Right lobe of liver (tissue), 6 donors: ENCODE results near the gene ATP6V1G3. TPM values are rescaled to one million over a fixed set of nuclear protein-coding genes. Genes with fewer than 3 reads are reported as not detected.

ENCODE experiments used
- ATAC-seq, 4 donors: fragments of 200-7000 bp; cut with Tn5 transposase; one replicate each; pipeline ENCODE4 v1.9.1; 2020; ENCODE audit warnings: mild to moderate bottlenecking in 4 of 4, moderate library complexity in 4 of 4
- DNase-seq, 3 donors: peaks; one replicate each; pipeline ENCODE4 v3.0.0-alpha.2; 2020
- H3K27ac ChIP-seq, 3 donors: fragments of 200-600 bp; one replicate each; pipeline ENCODE4 v1.8.0; 2022
- H3K27me3 ChIP-seq, 2 donors: fragments of 200-600 bp; one replicate each; pipeline ENCODE4 v1.8.0; 2022
- H3K36me3 ChIP-seq, 4 donors: fragments of 200-600 bp; sonication (generic) in 1 of 4; one replicate each; pipeline versions ENCODE4 v1.5.1 to v1.8.0; 2017 to 2022; ENCODE audit warnings: control low read depth in 1 of 4
- H3K4me1 ChIP-seq, 4 donors: fragments of 200-600 bp; sonication (generic) in 1 of 4; one replicate each; pipeline versions ENCODE4 v1.5.1 to v1.8.0; 2017 to 2022; ENCODE audit warnings: control low read depth in 1 of 4
- H3K4me3 ChIP-seq, 3 donors: fragments of 200-600 bp; one replicate each; pipeline ENCODE4 v1.8.0; 2022
- H3K9me3 ChIP-seq, 4 donors: fragments of 200-600 bp; sonication (generic) in 1 of 4; one replicate each; pipeline versions ENCODE4 v1.5.1 to v1.8.0; 2017 to 2022; ENCODE audit warnings: control low read depth in 1 of 4
- POLR2A ChIP-seq: fragments of 450-650 bp; IDR thresholded peaks from one replicate; pipeline ENCODE4 v1.6.1; 2017; ENCODE audit warnings: antibody characterized with exemption, mild to moderate bottlenecking
- WGBS: methylation state at CpG from one replicate; pipeline ENCODE4 v1.1.6; 2018; ENCODE audit warnings: low coverage, low lambda C conversion rate; ENCODE audit not compliant: insufficient coverage; ENCODE audit errors: missing lambda C conversion rate; 5-methylcytosine and 5-hydroxymethylcytosine counted together
- intact Hi-C, 2 donors: fragments of 100-400 bp; cut with DNase I; formaldehyde crosslinking; loops; one replicate each; pipeline versions ENCODE4 v1.11.2 to v1.14.1; 2022
- total RNA-seq, 6 experiments: library from RNA; depleted of rRNA in 2 of 6; stranded (reverse); fragments of >200 nt in 2 of 6; fragmentation: NEBNext Ultra II Directional in 3 of 6; extraction: Animal tissue kit (Norgen Biotek cat#: 25700) in 3 of 6; gene quantifications; one replicate each; pipeline versions ENCODE4 v1.1.0 to v1.2.4, GENCODE V29; 2016 to 2023
- TF ChIP-seq, protein P1 (sequence below), 4 donors: fragments of 200-600 bp in 3 of 4; fragments of 450-650 bp in 1 of 4; IDR thresholded peaks; one replicate each; pipeline versions ENCODE4 v1.5.1 to v1.8.0; 2016 to 2022; ENCODE audit warnings: antibody characterized with exemption in 4 of 4, mild to moderate bottlenecking in 2 of 4
- donor health status: DM: no; HTN: yes; CAD: no.
- donor health status: DM: no; HTN: no; CAD: no.
- donor health status: DM: no; HTN: no; CAD: no.
- donor health status: DM: no; HTN: yes; CAD: no.
- donor health status: DM: no; HTN: yes; CAD: no.

The ATP6V1G3 gene
- total RNA-seq, 6 experiments from 2014 or later, result not detected

DNA sequence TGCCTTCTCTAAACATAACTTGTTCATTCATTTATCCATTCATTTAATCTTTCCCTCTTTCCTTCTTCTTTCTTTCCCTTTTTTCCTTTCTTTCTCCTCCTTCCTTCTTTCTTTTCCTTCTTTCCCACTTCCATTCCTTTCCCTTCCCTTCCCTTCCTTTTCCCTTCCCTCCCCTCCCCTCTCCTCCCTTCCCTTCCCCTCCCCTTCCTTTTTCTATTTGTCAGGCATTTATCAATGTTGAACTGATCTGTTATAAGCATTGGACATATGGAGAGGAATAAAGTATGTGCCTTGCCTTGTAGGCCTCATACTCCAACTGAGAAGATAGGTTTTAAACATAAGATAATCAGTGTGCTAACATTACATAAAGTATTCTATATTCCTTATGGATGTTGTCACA is 23.7 kb upstream of the ATP6V1G3 start:
- H3K9me3 ChIP-seq, result no peaks in the 10 kb centered on the region
- H3K27ac ChIP-seq, result no peak overlapping the region
- H3K4me3 ChIP-seq, result no peak overlapping the region
- H3K36me3 ChIP-seq, result no peaks in the 10 kb centered on the region
- no peaks in the 10 kb centered on the region for H3K4me1 ChIP-seq
- intact Hi-C loops, result no loop called here
- TF ChIP-seq POLR2A, result no peak
- TF ChIP-seq, protein P1, sequence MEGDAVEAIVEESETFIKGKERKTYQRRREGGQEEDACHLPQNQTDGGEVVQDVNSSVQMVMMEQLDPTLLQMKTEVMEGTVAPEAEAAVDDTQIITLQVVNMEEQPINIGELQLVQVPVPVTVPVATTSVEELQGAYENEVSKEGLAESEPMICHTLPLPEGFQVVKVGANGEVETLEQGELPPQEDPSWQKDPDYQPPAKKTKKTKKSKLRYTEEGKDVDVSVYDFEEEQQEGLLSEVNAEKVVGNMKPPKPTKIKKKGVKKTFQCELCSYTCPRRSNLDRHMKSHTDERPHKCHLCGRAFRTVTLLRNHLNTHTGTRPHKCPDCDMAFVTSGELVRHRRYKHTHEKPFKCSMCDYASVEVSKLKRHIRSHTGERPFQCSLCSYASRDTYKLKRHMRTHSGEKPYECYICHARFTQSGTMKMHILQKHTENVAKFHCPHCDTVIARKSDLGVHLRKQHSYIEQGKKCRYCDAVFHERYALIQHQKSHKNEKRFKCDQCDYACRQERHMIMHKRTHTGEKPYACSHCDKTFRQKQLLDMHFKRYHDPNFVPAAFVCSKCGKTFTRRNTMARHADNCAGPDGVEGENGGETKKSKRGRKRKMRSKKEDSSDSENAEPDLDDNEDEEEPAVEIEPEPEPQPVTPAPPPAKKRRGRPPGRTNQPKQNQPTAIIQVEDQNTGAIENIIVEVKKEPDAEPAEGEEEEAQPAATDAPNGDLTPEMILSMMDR (IDR thresholded peaks at IDR 0.05), result no peak
- DNase-seq (no peak), ATAC-seq (no peak)
- H3K27me3 ChIP-seq, result no peaks in the 10 kb centered on the region

DNA sequence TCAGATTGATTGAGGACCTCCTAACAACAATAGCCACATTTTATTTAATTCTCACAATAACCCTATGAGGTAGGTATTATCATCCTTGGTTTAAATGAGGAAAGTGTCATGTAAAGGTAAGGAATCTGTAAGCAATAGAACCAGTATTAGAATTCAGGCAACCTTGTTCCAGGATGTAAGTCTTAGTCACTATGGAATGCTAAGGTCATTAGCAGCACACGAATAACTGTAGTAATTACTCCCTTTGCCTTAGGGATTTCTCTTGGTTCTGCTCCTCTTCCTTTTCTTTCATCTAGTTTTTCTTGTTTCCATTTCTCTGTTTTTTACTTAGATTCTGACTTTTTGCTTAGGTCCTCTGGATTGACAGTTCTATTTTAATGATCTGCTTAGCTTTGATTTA is 23.1 kb upstream of the ATP6V1G3 start:
- DNase-seq (no peak), ATAC-seq (no peak)
- no peak for TF ChIP-seq POLR2A
- no peaks in the 10 kb centered on the region for H3K36me3 ChIP-seq
- 82% methylated on average over 1 of the region's 1 CpG for WGBS
- H3K27ac ChIP-seq, result no peak overlapping the region
- H3K27me3 ChIP-seq, result no peaks in the 10 kb centered on the region
- no peaks in the 10 kb centered on the region for H3K4me1 ChIP-seq
- no peak overlapping the region for H3K4me3 ChIP-seq
- intact Hi-C loops, result no loop called here
- H3K9me3 ChIP-seq, result no peaks in the 10 kb centered on the region

DNA sequence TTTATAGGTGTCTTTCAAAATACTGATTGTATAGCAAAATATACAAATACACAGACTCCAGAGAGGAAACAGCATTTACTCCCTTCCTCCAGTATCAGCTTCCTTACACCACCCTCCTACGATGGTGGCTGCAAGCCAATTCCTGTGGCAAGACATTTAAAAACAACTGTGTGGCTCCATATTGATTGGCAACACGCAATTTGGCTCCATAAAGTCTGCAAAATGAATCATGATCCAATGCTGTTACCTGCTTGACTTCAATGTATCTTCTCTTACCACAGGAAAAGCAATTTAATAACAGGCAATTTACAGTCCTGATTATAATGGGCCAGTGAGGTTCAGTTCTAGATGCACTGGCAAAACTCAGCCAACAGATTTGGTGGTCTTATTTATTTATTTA is 19.7 kb upstream of the ATP6V1G3 start:
- H3K4me3 ChIP-seq, result no peak overlapping the region
- H3K27me3 ChIP-seq, result no peaks in the 10 kb centered on the region
- WGBS, result 17% methylated on average over 2 of the region's 2 CpGs
- no peak for TF ChIP-seq POLR2A
- TF ChIP-seq, protein P1 (IDR thresholded peaks at IDR 0.05), result no peak
- ATAC-seq (no peak), DNase-seq (peak in 1 of 3 donors; percentile 24)
- no peaks in the 10 kb centered on the region for H3K36me3 ChIP-seq
- no peak overlapping the region for H3K27ac ChIP-seq
- H3K9me3 ChIP-seq, result no peaks in the 10 kb centered on the region
- intact Hi-C loops, result no loop called here
- H3K4me1 ChIP-seq, result no peaks in the 10 kb centered on the region

DNA sequence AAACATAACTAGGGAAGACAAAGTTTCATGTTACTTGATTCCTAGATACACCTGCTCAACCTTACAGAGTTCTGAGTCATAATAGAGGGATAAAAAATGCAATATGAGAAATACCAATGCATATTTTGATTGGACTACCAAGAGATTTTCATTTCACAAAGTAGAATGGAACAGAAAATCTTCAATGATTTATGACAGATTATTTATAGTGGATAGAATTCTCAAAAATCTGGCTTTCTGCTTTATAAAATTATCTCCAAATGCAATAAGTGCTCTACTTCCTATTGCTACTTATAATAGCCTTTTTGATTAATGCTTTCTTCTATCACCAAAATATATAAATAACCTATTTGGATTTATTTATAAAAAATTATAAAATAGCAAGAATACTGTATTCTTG is 18.9 kb upstream of the ATP6V1G3 start:
- Histone ChIP-seq H3K9me3 (no peaks in the 10 kb centered on the region), H3K27ac (no peak overlapping the region), H3K36me3 (no peaks in the 10 kb centered on the region), H3K4me3 (no peak overlapping the region), H3K4me1 (no peaks in the 10 kb centered on the region), H3K27me3 (no peaks in the 10 kb centered on the region)
- TF ChIP-seq, protein P1 (IDR thresholded peaks at IDR 0.05), result no peak
- TF ChIP-seq POLR2A, result no peak
- DNase-seq (no peak), ATAC-seq (no peak)
- intact Hi-C loops, result no loop called here

DNA sequence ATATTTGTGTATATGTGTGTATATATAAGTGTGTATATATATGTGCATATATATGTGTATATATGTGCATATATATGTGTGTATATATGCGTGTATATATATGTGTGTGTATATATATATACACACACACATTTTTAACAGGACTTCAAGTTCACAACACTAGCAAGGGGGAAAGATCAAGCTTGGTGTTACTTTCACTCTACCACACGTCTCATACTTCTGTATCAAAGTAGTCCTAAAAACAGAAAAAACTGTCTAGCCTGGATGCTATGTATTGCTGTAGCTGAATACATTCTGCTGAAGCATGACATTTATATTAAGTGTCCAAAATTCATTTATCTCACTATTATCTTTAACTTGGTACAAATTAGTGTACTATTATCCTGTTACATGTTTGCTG is 17.9 kb upstream of the ATP6V1G3 start:
- Histone ChIP-seq H3K4me1 (no peaks in the 10 kb centered on the region), H3K4me3 (no peak overlapping the region), H3K27me3 (no peaks in the 10 kb centered on the region), H3K9me3 (no peaks in the 10 kb centered on the region), H3K36me3 (no peaks in the 10 kb centered on the region), H3K27ac (no peak overlapping the region)
- DNase-seq (no peak), ATAC-seq (no peak)
- TF ChIP-seq, protein P1 (IDR thresholded peaks at IDR 0.05), result no peak
- TF ChIP-seq POLR2A, result no peak
- WGBS, result 43% methylated on average over 2 of the region's 2 CpGs
- intact Hi-C loops, result no loop called here
